T-helper 9 cell (primary cell): ENCODE results near the gene CMKLR1.

ENCODE experiments used
- DNase-seq: peaks from one replicate; pipeline ENCODE4 v3.0.0-alpha.2; 2020

The CMKLR1 gene

GRCh38 chr12:108297895-108298760 lies 41.0 kb downstream of the CMKLR1 start:
- DNase-seq: no peak

- no peak for DNase-seq
Measured at GRCh38 chr12:108297424-108297823, 41.7 kb downstream of the CMKLR1 start.

GRCh38 chr12:108296945-108297344 lies 42.2 kb downstream of the CMKLR1 start:
- no peak for DNase-seq

DNA sequence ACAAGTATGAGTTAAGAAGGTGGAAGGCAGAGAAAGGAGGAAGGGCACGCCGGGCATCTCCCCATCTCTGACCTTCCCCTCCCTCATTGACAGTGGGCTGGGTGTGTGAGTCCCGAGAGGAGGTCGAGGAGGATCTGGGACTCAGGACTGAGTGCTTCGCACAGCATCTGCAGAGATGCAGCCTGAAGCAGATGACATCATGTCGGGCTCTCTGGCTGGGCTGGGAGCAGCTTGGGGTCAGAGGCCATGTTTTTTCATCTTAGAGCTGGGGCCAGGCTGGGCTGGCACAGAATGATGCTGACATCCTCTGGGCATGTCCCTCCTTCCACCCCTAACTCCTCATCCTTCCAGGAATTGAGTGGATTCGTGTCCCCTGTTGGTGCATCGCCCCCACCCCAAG lies 43.5 kb downstream of the CMKLR1 start:
- no peak for DNase-seq

DNA sequence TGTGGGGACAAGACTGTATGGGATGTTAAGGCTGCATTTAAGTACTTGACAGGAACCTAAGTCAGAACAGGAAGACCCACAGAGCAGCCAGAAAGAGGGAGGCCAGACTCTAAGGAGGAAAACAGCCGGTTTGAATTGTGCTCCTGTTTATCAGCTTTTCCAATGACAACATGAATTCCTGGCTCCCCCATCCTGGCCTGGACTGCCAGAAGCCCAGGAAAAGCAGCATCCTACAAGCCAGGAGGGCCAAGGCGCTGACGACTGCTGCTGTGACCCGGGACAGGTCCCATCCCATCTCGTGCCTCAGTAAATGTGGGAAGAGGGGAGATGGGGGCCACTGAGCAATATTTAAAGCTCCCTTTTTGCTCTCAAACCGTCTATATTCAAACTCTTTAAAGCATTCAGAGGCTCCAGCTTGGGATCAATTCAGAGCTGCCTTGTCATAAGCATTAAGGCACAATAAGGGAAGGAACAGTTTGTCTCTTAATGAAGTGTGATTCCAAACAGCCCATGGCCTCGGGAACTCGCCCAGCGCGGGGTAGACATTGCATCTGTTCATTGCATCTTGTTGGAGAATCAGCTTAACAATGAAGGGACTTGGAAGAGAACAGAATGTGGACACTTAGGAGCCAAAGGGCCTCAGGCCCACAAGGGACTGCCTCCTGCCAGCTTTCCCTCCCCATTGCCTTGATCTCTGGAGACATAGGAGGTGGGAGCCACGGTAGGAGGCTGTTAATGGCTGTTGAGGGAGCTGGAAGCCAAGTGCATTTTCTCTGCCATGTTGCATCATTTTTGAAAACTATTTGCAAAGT lies 49.6 kb downstream of the CMKLR1 start:
- DNase-seq: no peak

DNA sequence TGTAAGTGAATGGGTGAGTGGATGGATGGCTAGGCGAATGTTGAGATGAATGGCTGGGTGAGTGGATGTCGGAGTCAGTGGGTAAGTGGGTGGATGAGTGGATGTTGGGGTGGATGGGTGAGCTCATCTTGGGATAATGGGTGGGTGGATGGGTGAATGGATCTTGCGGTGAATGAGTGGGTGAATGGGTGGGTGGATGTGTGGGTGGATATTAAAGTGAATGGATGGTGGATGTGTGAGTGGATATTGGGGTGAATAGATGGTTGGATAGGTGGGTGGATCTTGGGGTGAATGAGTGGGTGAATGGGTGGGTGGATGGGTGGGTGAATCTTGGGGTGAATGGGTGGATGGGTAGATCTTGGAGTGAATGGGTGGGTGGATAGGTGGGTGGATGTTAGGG lies 51.9 kb downstream of the CMKLR1 start:
- DNase-seq: no peak

- no peak for DNase-seq
Measured at GRCh38 chr12:108285016-108285415, 54.1 kb downstream of the CMKLR1 start.

DNA sequence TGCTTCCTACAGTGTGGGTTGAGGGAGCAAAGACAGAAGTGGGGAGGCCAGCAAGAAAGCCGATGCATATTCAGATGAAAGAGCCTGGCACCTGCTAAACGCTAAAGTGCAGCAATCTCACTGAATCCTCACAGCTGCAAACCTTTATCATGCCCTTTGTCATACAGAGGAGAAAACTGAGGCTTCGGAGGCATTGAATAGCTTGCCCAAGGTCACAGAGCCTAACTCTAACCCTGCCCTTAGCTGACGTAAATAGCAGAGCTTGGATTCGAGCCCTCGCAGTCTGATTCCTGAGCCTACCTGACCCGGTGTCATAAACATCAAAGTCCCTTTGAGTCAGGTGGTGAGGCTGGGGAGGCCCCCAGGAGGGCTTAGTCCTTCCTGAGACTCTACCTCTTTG lies 54.9 kb downstream of the CMKLR1 start:
- no peak for DNase-seq

GRCh38 chr12:108282676-108283075 lies 56.4 kb downstream of the CMKLR1 start:
- DNase-seq: no peak

DNA sequence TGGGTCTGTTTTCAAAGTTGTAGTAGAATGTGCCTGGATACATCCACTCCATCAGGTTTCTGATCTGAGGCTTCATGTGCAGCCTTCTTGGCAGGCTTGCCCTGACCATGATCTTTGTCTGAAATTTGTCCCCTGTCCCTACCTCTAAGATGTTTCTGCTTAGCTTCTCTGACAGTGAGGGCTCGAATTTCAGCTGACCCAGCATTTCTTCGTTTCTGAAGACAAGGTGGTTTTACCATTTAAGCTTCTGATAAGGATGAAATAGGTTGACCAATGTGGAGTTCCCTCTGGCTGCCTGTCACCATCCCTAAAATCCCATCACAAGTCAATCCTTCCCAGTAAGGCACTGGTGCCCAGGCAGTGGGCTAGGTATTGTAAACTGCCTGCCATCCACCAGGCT lies 57.0 kb downstream of the CMKLR1 start:
- DNase-seq: no peak

- DNase-seq: no peak
Measured at GRCh38 chr12:108277613-108278012, 61.5 kb downstream of the CMKLR1 start.

DNA sequence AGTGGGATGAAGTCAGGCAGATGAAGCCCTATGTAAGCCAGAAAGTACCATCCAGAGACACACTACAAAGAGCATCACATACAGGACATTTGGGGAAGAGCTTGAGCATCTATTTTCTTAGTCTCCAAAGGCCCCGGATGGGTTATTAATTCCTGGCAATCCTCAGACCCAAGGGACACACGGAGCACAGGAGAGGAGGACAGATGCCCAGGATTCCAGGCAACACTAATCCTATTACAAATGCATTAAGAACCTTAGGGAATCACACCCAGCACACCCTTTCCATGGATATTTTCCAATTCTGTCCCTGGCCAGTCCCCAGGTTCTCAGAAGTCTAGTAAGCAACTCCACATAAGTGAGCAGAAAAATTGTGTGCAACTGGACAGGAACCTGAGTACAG lies 65.9 kb downstream of the CMKLR1 start:
- DNase-seq: no peak

DNA sequence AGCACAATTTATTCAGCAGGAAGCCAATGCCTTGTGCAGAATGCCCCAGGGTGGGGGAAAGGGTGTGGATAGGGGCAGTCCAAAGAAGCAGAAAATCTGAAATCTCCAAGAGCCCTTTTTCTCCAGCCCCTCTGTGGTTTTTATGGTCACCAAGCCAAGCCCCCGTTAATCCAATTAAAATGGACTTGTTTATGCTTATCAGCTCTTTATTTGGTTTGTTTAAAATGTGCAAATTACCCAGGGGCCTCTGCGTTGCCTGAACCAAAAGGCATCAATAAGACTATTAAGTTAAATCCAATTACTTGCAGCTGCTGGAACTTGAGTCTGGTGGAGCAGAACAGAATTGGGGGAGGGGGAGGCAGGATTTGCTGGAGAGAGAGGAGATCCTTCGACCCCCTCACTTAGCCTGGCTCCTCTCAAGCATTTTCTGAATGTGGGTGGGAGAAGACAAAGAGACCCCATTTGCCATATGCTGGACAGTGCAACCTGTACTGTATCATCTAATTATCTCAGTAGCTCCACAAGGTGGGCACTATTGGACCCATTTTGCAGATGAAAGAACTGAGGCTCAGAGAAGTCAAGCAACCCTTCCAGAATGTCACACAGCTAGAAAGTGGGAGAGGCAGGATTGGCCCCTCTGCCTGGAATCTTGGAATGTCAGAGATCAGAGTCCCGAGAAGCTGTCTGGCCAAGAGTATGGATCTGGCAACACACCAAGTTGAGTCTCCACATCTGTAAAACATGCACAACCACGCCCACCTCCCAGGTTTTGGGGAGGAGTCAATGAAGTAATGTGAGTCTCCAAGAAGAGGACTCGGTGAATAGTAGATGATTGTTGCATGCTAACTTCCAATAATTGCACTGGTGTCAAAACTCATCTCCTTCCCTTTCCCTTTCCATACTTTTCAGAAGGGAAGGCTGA lies 66.9 kb downstream of the CMKLR1 start:
- DNase-seq: no peak

DNA sequence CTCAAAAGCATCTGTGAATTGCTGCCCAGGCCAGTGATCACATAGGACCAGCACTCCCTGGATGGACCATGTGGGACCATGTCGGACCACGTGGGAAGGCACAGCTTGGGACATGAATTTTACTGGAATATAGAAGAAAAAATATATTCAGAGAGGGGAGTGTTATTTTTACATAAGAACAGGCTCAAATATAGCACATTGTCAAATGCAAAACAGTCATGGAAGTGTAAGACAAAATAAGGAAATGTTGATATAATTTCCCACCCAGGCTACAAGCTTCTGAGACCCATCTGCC lies 68.3 kb downstream of the CMKLR1 start:
- no peak for DNase-seq

DNA sequence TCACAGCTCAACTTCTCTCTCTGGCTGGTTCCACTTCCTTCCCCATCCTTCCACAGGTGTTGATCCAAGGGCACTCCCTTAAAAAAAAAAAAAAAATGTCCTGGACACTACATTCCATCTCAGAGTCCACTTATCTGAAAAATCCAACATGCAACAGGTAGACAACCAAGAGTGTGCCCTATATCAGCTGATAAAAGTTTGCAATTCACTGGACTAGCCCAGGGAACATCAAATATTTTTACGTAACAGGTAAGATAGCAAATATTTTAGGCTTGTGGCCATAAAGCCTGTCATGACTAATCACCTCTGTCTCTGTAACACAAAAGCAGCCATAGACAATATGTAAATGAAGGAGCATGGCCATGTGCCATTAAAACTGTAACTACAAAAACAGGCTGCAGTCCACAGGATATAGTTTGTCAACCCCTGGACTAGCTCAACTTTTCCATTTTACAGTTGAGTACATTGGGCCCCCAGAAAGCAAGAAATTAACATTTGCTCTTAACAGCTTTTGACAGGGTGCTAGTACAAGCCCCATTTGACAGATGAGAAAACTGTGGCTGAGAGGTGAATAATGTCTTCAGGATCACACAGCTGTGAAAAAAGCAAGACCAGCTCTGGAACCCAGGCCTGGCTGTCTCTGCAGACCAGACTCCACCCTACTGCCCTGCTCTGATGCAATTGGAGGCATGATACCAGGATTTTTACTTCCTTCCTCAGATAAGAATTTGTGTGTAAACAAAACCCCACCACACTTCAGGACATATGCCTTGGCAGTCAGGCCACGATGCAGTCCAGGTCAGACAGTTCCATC lies 68.9 kb downstream of the CMKLR1 start:
- no peak for DNase-seq

- no peak for DNase-seq
Measured at GRCh38 chr12:108269224-108269623, 69.9 kb downstream of the CMKLR1 start.

- DNase-seq: no peak
Measured at GRCh38 chr12:108268397-108268796, 70.7 kb downstream of the CMKLR1 start.

GRCh38 chr12:108267450-108267849 lies 71.7 kb downstream of the CMKLR1 start:
- no peak for DNase-seq

DNA sequence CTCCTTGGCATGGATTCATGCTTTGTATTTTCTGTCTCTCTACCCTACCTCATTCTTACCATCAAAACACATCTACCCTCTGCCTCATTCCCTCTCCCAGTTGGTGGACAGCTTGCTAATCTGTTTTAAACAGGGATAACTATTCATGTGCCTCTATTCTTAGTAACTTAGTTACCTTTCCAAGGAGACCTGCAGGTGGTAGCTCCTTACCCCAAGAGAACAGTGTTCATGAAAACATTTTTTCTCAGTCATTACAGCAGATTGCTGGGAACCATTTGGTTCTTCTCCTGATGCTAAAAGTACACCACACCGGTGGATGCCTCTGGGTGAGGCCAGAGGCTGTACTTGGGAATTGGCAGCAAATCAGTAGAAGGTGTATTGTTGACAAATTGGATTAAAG lies 73.0 kb downstream of the CMKLR1 start:
- DNase-seq: no peak

DNA sequence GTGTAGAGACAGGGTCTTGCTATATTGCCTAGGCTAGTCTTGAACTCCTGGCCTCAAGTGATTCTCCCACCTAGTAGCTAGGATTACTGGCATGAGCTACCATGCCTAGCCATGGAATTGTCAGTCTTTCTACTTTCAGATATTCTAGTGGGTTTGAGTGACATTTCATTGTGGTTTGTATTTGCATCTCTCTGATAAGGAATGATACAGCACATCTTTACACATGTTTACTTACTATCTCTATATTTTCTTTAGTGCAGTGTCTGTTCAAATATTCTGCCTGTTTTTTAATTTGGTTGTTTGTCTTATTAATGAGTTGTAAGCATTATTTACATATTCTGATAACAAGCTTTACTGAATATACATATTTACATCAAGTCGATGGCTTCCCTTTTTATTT lies 73.6 kb downstream of the CMKLR1 start:
- DNase-seq: no peak

- DNase-seq: no peak
Measured at GRCh38 chr12:108260969-108261368, 78.1 kb downstream of the CMKLR1 start.

- no peak for DNase-seq
Measured at GRCh38 chr12:108260039-108260438, 79.1 kb downstream of the CMKLR1 start.
